Endothelial cell of umbilical vein (primary cell): ENCODE data around the gene RBM20. TPM values are rescaled to one million over a fixed set of nuclear protein-coding genes. Genes with fewer than 3 reads are reported as not detected.

Source experiments
- BruUV-seq: library from RNA; stranded (reverse); fragments of 400-500 nt; replicated peaks from 2 replicates; lab custom pipeline; 2021; lab: Mats Ljungman, UMichigan
- CTCF ChIA-PET: fragments of 300-600, 350-600 bp; sonication (Branson Sonifier 250); formaldehyde crosslinking; loops from one replicate; lab custom pipeline; 2021; ENCODE audit warnings: antibody characterized with exemption, inconsistent platforms; lab: Charles Lee
- POLR2A ChIA-PET: fragments of 300-600, 350-600 bp; sonication (Branson Sonifier 250); formaldehyde crosslinking; loops from one replicate; lab custom pipeline; 2021; ENCODE audit warnings: antibody characterized with exemption, inconsistent platforms; lab: Charles Lee
- DNase-seq: peaks from one replicate; pipeline ENCODE4 v3.0.0-alpha.2; 2011; ENCODE audit warnings: low read depth, low spot score
- FAIRE-seq: peaks from 2 replicates; lab custom pipeline; 2011; peaks lifted over from hg19 to GRCh38; lab: Jason Lieb, UNC
- H2AFZ ChIP-seq: 2 replicates; pipeline ENCODE4 v1.6.0; 2012; ENCODE audit warnings: low read depth, low read length, control low read depth, inconsistent platforms
- H3K27ac ChIP-seq: 2 replicates; pipeline ENCODE4 v1.5.1; 2011; ENCODE audit warnings: low read depth, mild to moderate bottlenecking, control low read depth, low read length, moderate library complexity; ENCODE audit not compliant: insufficient read depth
- H3K27me3 ChIP-seq, 2 experiments: 2 replicates each; pipeline versions ENCODE4 v1.6.0 to v1.6.1; 2011; ENCODE audit warnings: low read length in 2 of 2, mixed read lengths in 1 of 2; ENCODE audit not compliant: control insufficient read depth in 2 of 2, insufficient read depth in 2 of 2
- H3K36me3 ChIP-seq, 2 experiments: 2 replicates in 1 of 2; 3 replicates in 1 of 2; pipeline ENCODE4 v1.5.1; 2011; ENCODE audit warnings: low read length in 2 of 2, mild to moderate bottlenecking in 1 of 2, moderate library complexity in 1 of 2; ENCODE audit not compliant: control insufficient read depth in 2 of 2, insufficient read depth in 2 of 2; ENCODE audit errors: extremely low read depth in 1 of 2
- H3K4me1 ChIP-seq: 3 replicates; pipeline ENCODE4 v1.5.1; 2011; ENCODE audit warnings: mild to moderate bottlenecking, low read length; ENCODE audit not compliant: control insufficient read depth, insufficient read depth; ENCODE audit errors: extremely low read depth
- H3K4me2 ChIP-seq: 2 replicates; pipeline ENCODE4 v1.6.1; 2011; ENCODE audit warnings: low read length, control low read depth, mixed read lengths; ENCODE audit not compliant: insufficient read depth
- H3K4me3 ChIP-seq, 3 experiments: fragments of 200-600 bp in 1 of 3; sonication (generic), shearing (Covaris generic) in 1 of 3; replicated peaks in 1 of 3; 2 replicates each; pipeline ENCODE4 v1.5.1; 2011 to 2016; ENCODE audit warnings: control low read depth in 3 of 3, low read length in 3 of 3, mild to moderate bottlenecking in 2 of 3, inconsistent platforms in 1 of 3, low read depth in 1 of 3, moderate library complexity in 1 of 3; ENCODE audit not compliant: insufficient read depth in 1 of 3
- H3K79me2 ChIP-seq: 2 replicates; pipeline ENCODE4 v1.6.0; 2012; ENCODE audit warnings: low read length, inconsistent platforms; ENCODE audit not compliant: control insufficient read depth, insufficient read depth
- H3K9ac ChIP-seq: replicated peaks from 2 replicates; pipeline ENCODE3; 2011; ENCODE audit warnings: low read length, control low read depth; ENCODE audit not compliant: insufficient read depth; ENCODE audit errors: extremely low read depth
- H3K9me1 ChIP-seq: replicated peaks from 3 replicates; pipeline ENCODE4 v1.6.0; 2011; ENCODE audit warnings: mild to moderate bottlenecking, low read length; ENCODE audit not compliant: control insufficient read depth, insufficient read depth; ENCODE audit errors: extremely low read depth
- H3K9me3 ChIP-seq: replicated peaks from 2 replicates; pipeline ENCODE4 v1.5.1; 2012; ENCODE audit warnings: low read length, inconsistent platforms; ENCODE audit not compliant: control insufficient read depth, insufficient read depth
- H4K20me1 ChIP-seq: replicated peaks from 2 replicates; pipeline ENCODE3; 2011; ENCODE audit warnings: mild to moderate bottlenecking, low read length; ENCODE audit not compliant: control insufficient read depth, insufficient read depth; ENCODE audit errors: extremely low read depth
- CTCF ChIP-seq, 2 donors: IDR thresholded peaks; 1 replicate in 1 of 2; 2 replicates in 1 of 2; pipeline ENCODE4 v1.5.1; 2011; ENCODE audit warnings: low read length in 2 of 2, mild to moderate bottlenecking in 2 of 2, moderate library complexity in 2 of 2, control low read depth in 1 of 2, inconsistent platforms in 1 of 2, low read depth in 1 of 2; ENCODE audit not compliant: insufficient read depth in 1 of 2; ENCODE audit errors: extremely low read depth in 1 of 2
- EZH2 ChIP-seq: IDR thresholded peaks from 2 replicates; pipeline ENCODE4 v1.6.1; 2012; ENCODE audit warnings: borderline replicate concordance, low read depth, mild to moderate bottlenecking, moderate library complexity, low read length, inconsistent platforms; ENCODE audit not compliant: severe bottlenecking
- FOS ChIP-seq: IDR thresholded peaks from 2 replicates; pipeline ENCODE4 v1.6.1; 2011; ENCODE audit warnings: mild to moderate bottlenecking, low read length, moderate library complexity, borderline replicate concordance; ENCODE audit not compliant: insufficient read depth
- GATA2 ChIP-seq: IDR thresholded peaks from 2 replicates; pipeline ENCODE4 v1.7.0; 2011; ENCODE audit warnings: low read depth, mild to moderate bottlenecking, moderate library complexity, mixed read lengths, low read length; ENCODE audit not compliant: insufficient read length, insufficient read depth
- JUN ChIP-seq: IDR thresholded peaks from 2 replicates; pipeline ENCODE4 v1.6.1; 2011; ENCODE audit warnings: borderline replicate concordance, low read depth; ENCODE audit not compliant: insufficient read length, insufficient read depth
- MYC ChIP-seq: IDR thresholded peaks from one replicate; pipeline ENCODE4 v1.6.1; 2011; ENCODE audit warnings: mild to moderate bottlenecking, low read depth, low read length
- POLR2A ChIP-seq: IDR thresholded peaks from 2 replicates; pipeline ENCODE4 v1.6.1; 2012; ENCODE audit warnings: low read depth, mild to moderate bottlenecking, control low read depth, low read length
- POLR2AphosphoS5 ChIP-seq: IDR thresholded peaks from 2 replicates; pipeline ENCODE4 v1.6.1; 2012; ENCODE audit warnings: low read depth, mild to moderate bottlenecking, control low read depth, low read length, moderate library complexity; ENCODE audit not compliant: insufficient read depth
- dilution Hi-C: fragments of 300-500 bp; cut with MboI; formaldehyde crosslinking; loops from one replicate; pipeline ENCODE4 v1.15.0; 2019; ENCODE audit warnings: low sequenced_read_pairs; ENCODE audit not compliant: extremely low pct_ligation_motif_present
- intact Hi-C: fragments of 100-400 bp; cut with micrococcal nuclease; formaldehyde crosslinking; loops from one replicate; pipeline ENCODE4 v1.10.0; 2022
- polyA plus RNA-seq, 4 experiments: library from polyadenylated mRNA; depleted of rRNA in 3 of 4; stranded (reverse) in 3 of 4; unstranded in 1 of 4; fragments of >200 nt; gene quantifications; 2 replicates each; pipeline versions ENCODE4 v1.2.1 to v1.2.3, GENCODE V29; 2011 to 2012; ENCODE audit warnings: missing spikeins in 1 of 4
- total RNA-seq: library from RNA; stranded (reverse); gene quantifications from 2 replicates; pipeline ENCODE4 v1.2.3, GENCODE V29; 2021
- TF ChIP-seq, protein P1 (sequence below): IDR thresholded peaks from 2 replicates; pipeline ENCODE4 v1.6.1; 2011; ENCODE audit not compliant: insufficient read depth, insufficient read length

The RBM20 gene
- total and polyA plus RNA-seq, 2 donors (not counting 3 experiments of a cell fraction or from before 2014, with no cell fraction given), result 0.04 TPM; not detected in 1

- Histone ChIP-seq H4K20me1 (no peaks in the 10 kb centered on the region), H3K4me1 (no peaks in the 10 kb centered on the region), H3K27me3 (peaks cover 0 to 6% of the 10 kb centered on the region in 2 experiments), H3K9me1 (no peaks in the 10 kb centered on the region), H3K4me2 (no peak overlapping the region), H2AFZ (no peak overlapping the region), H3K9ac (no peak overlapping the region), H3K79me2 (no peaks in the 10 kb centered on the region), H3K27ac (no peak overlapping the region), H3K9me3 (no peaks in the 10 kb centered on the region), H3K4me3 (no peak overlapping the region), H3K36me3 (no peaks in the 10 kb centered on the region)
- ChIA-PET CTCF (no interaction called here), POLR2A (no interaction called here)
- TF ChIP-seq POLR2AphosphoS5, result no peak
- TF ChIP-seq FOS, result no peak
- no peak for TF ChIP-seq MYC
- TF ChIP-seq POLR2A, result no peak
- TF ChIP-seq, protein P1, sequence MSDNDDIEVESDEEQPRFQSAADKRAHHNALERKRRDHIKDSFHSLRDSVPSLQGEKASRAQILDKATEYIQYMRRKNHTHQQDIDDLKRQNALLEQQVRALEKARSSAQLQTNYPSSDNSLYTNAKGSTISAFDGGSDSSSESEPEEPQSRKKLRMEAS, result no peak
- no peak for TF ChIP-seq GATA2
- TF ChIP-seq JUN, result no peak
- TF ChIP-seq EZH2, result no peak
- no peak for TF ChIP-seq CTCF (IDR thresholded peaks at IDR 0.05; ENCODE audit: extremely low read depth in 1 of 2, insufficient read depth in 1 of 2, low read depth in 1 of 2, low read length in 2 of 2)
- dilution Hi-C loops (no loop called here), intact Hi-C loops (no loop called here)
- FAIRE-seq (no peak), DNase-seq (no peak)
- BruUV-seq, result no TSS peak
Measured at GRCh38 chr10:110698340-110698739, 54.2 kb downstream of the RBM20 start.
